Transverse colon (tissue), 3 donors: ENCODE results near the gene GCAT.

ENCODE experiments used
- POLR2A ChIP-seq: fragments of 450-650 bp; IDR thresholded peaks from one replicate; pipeline ENCODE4 v1.6.1; 2016; ENCODE audit warnings: antibody characterized with exemption, mild to moderate bottlenecking, moderate library complexity
- TF ChIP-seq, protein P1 (sequence below), 5 experiments: fragments of 200-600 bp in 3 of 5; fragments of 450-650 bp in 2 of 5; sonication (generic) in 3 of 5; IDR thresholded peaks; 1 replicate in 2 of 5; 2 replicates in 3 of 5; pipeline ENCODE4 v1.5.1; 2016 to 2017; ENCODE audit warnings: antibody characterized with exemption in 5 of 5, inconsistent platforms in 3 of 5, mild to moderate bottlenecking in 2 of 5, moderate library complexity in 1 of 5

DNA sequence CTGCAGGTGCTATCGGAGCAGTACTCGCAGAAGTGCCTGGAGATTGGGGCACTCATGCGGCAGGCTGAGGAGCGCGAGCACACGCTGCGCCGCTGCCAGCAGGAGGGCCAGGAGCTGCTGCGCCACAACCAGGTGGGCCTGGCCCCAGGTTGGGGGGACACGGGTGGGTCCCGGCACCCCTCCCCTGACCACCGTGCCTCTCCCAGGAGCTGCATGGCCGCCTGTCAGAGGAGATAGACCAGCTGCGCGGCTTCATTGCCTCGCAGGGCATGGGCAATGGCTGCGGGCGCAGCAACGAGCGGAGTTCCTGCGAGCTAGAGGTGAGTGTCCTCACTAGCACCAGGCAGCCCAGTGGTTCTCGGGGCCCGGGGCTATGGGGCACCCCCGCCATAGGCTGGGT lies 38.7 kb upstream of the GCAT start:
- TF ChIP-seq, protein P1, sequence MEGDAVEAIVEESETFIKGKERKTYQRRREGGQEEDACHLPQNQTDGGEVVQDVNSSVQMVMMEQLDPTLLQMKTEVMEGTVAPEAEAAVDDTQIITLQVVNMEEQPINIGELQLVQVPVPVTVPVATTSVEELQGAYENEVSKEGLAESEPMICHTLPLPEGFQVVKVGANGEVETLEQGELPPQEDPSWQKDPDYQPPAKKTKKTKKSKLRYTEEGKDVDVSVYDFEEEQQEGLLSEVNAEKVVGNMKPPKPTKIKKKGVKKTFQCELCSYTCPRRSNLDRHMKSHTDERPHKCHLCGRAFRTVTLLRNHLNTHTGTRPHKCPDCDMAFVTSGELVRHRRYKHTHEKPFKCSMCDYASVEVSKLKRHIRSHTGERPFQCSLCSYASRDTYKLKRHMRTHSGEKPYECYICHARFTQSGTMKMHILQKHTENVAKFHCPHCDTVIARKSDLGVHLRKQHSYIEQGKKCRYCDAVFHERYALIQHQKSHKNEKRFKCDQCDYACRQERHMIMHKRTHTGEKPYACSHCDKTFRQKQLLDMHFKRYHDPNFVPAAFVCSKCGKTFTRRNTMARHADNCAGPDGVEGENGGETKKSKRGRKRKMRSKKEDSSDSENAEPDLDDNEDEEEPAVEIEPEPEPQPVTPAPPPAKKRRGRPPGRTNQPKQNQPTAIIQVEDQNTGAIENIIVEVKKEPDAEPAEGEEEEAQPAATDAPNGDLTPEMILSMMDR (IDR thresholded peaks at IDR 0.05): no peak
- TF ChIP-seq POLR2A: no peak
